ENCODE measurements around the gene LAMP1.
"Not testable (repeated sequence)": the region's sequence is repeated elsewhere in the genome, so short reads cannot be mapped to it uniquely, and the experiment has no call there.

The LAMP1 gene

DNA sequence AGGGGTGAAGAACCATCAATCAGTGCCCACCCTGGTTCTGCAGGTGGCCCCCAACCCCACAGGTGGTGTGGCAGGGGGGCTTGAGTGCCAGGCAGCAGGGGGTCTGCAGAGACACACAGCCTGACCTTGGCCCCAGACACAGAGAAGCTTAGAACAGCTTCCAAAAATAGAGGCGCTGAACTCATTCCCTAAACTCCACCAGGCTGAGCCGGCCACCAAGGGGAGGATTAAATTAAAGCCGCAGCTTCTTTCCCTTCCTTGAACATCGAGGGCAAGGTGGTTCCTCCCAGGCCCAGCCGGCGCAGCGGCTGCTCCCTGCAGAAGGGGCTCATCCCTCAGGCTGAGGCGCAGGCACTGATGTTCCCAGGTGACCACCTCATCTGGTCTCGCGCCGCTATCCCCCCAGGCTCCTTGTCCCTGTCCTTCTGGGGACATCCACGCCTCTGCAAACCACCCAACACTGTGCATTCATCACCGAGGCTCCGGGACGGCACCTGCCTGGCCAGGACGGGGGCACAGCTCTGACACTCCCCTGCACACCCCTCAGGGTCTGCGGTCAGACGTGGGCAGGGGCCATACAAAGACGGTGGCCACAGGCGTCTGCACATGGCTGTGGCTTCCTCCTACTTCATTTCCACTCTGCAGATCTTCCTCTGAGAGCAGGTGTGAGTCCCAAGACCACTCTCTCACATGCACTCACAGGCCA is 30.9 kb downstream of the LAMP1 start:
- DNase-seq (ENCODE audit: low spot score) = no peak

GRCh38 chr13:113328851-113329250 is 31.8 kb downstream of the LAMP1 start:
- DNase-seq (ENCODE audit: low spot score) = no peak

DNA sequence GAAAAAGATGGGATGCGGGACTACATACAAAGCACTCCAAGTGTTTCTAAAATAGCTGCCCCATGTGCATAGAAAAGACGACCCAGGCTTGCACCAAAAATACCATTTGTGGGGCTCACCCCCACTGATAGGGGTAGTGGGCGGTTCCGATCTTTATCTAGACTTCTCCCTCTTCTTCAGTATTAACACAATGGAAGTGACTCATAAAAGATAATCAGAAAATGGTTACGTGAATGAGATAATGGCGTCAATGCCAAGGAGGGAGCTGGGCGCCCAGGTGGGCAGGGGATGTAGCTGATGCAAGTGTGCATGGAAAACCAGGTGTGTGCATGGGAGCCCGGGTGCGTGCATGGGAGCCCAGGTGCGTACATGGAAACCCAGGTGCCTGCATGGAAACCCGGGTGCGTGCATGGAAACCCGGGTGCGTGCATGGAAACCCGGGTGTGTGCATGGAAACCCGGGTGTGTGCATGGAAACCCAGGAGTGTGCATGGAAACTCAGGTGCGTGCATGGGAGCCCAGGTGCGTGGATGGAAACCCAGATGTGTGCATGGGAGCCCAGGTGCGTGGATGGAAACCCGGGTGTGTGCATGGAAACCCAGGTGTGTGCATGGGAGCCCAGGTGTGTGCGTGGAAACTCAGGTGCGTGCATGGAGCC is 32.7 kb downstream of the LAMP1 start:
- no peak for DNase-seq (ENCODE audit: low spot score)

DNA sequence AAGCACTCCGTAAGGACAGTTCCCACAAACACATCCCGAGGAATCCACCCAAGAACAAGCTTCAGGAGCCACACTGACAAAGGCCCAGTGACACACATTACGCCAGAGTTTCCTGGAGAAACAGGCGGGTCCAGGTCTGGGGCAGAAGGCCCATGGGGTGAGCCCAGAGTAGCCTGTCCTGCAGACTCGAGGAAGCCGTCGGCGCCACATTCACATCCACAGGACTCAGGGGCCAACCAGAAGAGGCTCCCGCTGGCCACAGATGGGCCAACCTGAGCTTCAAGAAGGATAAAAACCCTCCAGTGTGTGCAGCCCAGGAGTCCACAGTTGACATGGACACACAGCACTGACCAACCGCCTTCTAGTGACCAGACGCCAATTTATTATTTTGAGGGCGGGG is 35.6 kb downstream of the LAMP1 start:
- DNase-seq (ENCODE audit: low spot score) = no peak

GRCh38 chr13:113333076-113333475 is 36.0 kb downstream of the LAMP1 start:
- DNase-seq (ENCODE audit: low spot score) = no peak

DNA sequence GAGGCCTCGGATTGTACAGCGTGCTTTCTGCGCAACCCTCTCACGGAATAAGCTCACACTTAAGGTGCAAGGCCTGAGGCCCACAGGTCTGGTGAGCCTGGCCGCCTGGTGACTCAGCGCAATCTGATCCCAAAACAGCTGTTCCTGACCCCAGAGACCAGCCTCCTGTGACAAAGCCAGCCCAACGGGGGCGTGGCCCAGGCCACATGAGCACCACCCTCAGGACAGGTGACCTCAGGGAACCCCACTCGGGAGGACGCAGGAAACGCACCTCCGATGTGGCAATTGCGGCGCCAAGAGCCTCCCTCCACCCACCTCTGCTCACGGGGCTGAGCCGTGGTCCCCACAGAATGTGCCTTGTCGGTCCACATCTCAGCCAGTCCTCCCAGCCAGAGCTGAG is 40.5 kb downstream of the LAMP1 start:
- no peak for DNase-seq (ENCODE audit: low spot score)

DNA sequence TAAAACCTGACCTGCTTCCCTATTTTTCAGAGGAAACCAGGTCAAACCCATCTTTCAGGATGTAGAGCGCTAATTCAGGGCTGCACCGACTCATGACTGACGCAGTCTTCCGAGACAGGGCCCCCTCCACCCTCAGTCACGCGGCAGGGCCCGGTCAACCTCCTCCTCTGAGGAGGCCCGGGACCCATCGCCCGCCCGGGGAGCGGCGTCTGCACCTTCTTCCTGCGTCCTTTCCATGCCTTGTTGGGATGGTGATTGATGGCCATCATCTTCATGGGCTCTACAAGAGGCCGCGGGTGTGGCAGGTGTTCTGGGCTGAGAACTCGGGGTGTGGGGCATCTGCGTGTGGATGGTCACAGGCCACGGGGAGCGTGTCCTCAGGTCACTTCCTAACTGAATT is 40.9 kb downstream of the LAMP1 start:
- DNase-seq (ENCODE audit: low spot score) = no peak

GRCh38 chr13:113338451-113338850 is 41.4 kb downstream of the LAMP1 start:
- DNase-seq (ENCODE audit: low spot score) = no peak

DNA sequence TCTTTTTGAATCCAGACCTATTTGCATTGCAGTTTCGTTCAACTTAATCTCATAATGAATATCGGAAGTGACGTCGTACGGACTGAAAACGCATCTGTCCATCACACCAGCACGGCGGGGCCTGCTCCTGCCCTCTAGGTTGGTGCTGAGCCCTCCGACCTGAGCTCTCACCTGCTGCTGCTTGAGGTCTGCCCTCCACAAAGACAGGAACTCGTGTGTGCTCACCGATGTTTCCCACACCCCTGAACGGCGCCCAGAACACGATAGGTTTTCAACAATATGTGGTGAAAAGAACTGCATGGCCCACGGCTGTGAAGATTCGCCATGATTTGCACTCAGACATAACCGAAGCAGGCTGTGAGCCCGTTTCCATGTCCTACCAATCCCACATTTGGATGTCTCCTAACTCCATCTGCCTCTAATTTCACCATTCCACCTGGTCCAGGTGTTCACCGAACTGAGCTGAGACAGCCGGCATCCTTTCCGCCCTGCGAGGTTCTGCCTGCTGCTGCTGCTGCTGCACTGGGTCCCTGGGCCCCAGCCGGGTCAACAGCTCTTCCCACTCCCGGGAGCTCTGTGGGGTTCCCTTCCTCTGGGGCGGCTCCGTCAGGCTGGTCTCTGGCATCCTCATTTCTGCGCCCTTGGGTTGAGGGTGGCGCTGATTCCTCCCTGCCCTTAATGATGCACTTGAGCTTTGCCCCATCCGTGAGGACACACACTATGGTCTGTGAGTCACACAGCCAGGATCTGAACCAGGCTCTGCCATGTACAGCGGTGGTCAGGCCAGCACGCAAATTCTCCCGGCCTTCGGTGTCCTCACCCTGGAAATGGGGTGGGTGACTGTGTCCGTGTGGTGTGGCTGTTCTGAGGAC is 46.0 kb downstream of the LAMP1 start:
- DNase-seq (ENCODE audit: low spot score) = no peak

DNA sequence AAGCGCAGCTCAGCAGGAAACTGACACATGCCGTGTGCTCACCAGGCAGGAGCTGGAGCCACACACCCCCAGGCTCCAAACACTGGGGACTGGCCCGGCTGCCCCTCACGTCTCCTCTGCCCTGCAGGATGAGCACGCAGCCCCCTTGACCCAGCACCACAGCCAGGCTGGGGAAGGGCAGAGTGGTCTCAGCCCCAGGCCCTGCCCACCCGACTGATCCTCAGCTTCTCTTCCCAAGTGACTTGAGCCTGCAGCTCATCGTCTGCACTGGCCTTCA is 46.6 kb downstream of the LAMP1 start:
- DNase-seq (ENCODE audit: low spot score) = no peak

DNA sequence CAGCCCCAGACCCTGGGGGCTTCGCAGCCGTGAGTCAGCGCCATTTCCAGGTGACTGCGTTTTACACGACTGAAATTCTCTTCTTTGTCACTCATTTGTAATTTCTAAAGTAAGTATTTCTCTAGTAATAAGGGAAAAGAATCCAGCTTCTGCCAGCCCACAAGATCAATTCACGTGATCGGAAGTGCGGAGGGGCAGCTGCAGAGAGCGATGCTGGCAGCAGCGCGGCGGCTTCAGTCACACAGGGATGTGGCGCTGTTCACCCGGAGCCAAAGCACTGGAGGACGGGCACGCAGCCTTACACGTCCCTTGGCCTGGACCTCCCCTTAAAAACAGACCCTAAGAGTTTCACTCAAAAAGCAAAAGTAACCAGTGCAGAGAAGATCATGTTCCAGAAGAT is 48.4 kb downstream of the LAMP1 start:
- no peak for DNase-seq (ENCODE audit: low spot score)

DNA sequence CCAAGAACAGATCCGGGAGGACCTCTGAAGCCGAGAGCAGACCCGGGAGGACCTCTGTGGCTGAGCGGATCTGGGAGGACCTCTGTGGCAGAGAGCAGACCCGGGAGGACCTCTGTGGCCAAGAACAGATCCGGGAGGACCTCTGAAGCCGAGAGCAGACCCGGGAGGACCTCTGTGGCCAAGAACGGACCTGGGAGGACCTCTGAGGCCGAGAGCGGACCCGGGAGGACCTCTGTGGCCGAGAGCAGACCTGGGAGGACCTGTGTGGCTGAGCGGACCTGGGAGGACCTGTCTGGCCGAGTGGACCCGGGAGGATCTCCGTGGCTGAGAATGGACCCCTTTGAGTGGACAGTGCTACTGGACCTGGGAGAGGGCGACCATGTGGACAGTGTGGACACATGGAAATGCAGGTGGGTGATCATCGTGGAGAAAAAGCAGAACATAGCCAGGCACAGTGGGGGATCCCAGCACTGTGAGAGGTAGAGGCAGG is 50.7 kb downstream of the LAMP1 start:
- DNase-seq (ENCODE audit: low spot score) = not testable (repeated sequence)

- no peak for DNase-seq (ENCODE audit: low spot score)
Observed at GRCh38 chr13:113348591-113348990, 51.6 kb downstream of the LAMP1 start.

DNA sequence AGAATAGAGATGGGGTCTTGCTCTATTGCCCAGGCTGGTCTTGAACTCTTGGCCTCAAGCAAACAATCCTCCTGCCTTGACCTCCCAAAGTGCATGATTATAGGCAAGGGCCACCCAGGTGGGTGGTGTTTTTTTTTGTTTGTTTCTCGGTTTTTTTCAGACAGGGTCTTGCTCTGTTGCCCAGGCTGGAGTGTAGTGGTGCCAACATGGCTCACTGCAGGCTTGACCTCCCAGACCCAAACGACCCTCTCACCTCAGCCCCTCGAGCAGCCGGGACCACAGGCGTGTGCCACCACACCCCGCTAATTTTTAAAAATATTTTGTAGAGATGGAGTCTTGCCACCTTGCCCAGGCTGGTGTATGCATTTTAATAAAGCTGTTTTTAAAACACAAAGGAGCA is 52.0 kb downstream of the LAMP1 start:
- DNase-seq (ENCODE audit: low spot score) = no peak

DNA sequence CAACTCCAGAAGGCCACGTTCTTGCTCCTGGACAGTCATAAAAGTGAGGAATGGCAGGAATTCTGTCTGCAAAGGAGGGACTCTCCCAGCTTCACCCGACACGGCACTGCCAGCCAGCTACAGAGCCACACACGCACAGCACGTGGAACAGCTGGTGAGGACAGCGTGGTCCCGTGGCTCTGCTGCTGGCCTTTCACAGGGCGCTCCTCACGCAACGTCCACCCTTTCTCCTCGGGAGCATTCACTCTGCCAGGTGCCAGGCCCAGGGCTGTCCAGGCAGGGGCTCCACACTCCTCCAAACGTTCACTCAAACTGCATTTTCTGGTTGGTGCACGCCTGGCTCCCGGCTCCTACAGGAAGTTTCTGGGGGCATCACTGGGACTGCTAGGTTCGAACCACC is 52.5 kb downstream of the LAMP1 start:
- no peak for DNase-seq (ENCODE audit: low spot score)

DNA sequence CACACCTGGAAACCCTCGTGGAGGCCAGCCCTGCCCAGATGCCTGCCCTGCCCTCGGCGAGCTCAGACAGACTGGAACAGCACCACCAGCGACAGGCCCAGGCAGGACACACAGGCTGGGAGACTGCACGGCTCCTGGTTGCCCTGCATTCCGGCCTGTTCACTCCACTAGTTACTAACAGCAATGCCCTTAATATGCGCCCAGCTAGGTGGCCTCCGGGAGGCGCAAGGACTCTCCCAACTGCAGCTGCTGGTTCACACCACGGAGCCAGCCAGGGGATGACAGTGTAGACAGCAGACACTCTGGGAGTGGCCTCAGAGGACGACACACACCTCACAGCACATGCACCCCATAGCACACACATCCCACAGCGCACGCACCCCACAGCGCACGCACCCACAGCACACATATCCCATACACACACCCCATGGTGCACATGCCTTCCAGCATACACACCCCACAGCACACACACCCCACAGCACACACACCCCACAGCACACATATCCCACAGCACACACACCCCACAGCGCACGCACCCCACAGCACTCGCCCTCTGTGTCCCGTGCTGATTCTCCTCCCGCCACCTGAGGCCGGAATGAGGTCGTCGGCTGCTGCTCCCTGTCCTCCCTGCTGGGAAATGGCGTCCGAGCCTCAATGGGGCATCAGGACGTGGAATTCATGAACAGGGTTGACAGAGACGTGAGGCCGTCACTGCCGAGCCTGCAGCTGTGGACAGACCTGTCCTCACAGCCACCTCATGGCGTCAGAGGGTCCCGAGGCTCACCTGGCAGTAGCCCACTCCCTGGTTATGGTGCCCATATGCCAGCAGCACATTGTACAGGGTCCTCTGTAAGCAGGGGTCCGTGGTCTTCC is 53.3 kb downstream of the LAMP1 start:
- DNase-seq (ENCODE audit: low spot score) = no peak

DNA sequence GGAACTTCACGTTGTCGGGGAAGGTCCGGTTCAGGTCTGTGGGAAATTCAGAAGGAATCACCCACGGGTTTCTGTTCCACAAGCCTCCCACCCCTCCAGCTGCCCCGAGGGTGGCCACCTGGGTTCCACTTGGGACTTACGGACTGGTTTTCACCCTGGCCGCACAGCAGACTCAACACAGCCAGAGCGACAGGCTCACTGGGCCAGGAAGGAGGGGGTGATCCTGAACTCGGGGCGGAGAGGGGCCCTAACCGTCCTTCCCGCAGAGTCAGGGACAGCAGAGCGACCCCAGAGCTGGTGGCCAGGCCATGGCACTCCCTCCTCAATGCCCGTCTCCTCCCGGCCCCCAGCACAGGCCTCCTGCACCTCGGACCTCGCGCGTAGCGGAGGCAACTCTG is 53.9 kb downstream of the LAMP1 start:
- DNase-seq (ENCODE audit: low spot score) = no peak

DNA sequence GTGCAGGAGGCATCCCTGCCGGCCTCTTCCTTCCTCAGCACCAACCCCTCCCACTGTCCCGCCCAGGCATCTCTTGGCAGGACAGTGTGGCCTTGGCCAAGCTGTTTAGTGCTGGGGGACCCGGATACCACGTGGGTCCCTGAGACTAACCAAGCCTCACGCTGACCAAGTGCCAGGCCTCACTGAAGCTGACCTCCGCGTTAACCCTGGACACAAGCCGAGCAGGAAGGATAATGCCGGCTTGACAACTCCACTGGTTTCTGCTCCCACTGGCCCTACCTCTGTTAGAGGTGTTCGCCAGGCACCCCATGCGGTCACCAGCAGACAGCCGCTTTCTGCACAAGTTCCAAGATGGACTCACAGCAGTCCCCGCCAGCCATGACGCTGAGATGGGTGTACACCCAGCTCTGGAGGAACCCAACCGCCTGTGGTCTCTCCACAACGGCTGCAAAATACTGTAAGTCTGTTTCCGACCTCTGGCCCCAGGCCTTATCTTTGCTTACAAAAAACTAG is 54.5 kb downstream of the LAMP1 start:
- DNase-seq (ENCODE audit: low spot score) = no peak

DNA sequence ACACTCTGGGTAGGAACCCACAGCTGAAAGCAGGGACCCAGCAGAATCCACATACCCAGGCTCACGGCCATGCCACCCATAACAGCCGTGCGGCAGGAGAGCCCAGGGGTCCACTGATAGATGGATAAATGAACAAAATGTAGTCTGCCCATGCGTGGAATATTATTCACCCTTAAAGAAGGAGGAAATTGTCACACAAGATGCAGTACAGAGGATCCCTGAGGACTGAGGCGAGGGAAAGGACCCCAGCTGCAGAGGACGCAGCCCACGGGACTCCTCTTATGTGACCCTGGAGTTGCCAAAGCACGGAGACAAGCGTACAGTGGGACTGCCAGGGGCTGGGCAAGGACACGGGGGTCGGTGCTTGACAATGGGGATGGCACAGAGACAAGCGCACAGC is 56.2 kb downstream of the LAMP1 start:
- no peak for DNase-seq (ENCODE audit: low spot score)

- DNase-seq (ENCODE audit: low spot score) = no peak
Observed at GRCh38 chr13:113354831-113355610, 58.0 kb downstream of the LAMP1 start.

GRCh38 chr13:113355621-113356020 is 58.6 kb downstream of the LAMP1 start:
- no peak for DNase-seq (ENCODE audit: low spot score)
